HCT116 (cell line): ENCODE results near the gene ADAD2. TPM values are rescaled to one million over a fixed set of nuclear protein-coding genes. Genes with fewer than 3 reads are reported as not detected.

ENCODE experiments used
- ATAC-seq: fragments of 200-7000 bp; cut with Tn5 transposase; 2 replicates; pipeline ENCODE4 v1.9.1; 2020; ENCODE audit warnings: mild to moderate bottlenecking, moderate library complexity
- BruUV-seq: library from RNA; stranded (reverse); fragments of 400-500 nt; replicated peaks from 2 replicates; lab custom pipeline; 2021; lab: Mats Ljungman, UMichigan
- CTCF ChIA-PET: fragments of 300-600 bp; sonication (Branson Sonifier 250); formaldehyde crosslinking; loops from one replicate; lab custom pipeline; 2021; ENCODE audit warnings: antibody characterized with exemption; lab: Charles Lee
- POLR2A ChIA-PET: fragments of 300-600, 350-600 bp; sonication (Branson Sonifier 250); formaldehyde crosslinking; loops from one replicate; lab custom pipeline; 2021; ENCODE audit warnings: antibody characterized with exemption; lab: Charles Lee
- RAD21 ChIA-PET, 2 experiments: fragments of 300-600 bp; sonication (Branson Sonifier 250); formaldehyde crosslinking; loops; one replicate each; lab custom pipeline; 2023; ENCODE audit warnings: low total read pairs in 2 of 2; ENCODE audit not compliant: uncharacterized antibody in 2 of 2, unreplicated experiment in 2 of 2, low non-redundant PET in 1 of 2; lab: Charles Lee
- DNase-seq: peaks from one replicate; pipeline ENCODE4 v3.0.0-alpha.2; 2010; ENCODE audit warnings: low read depth, low spot score
- H2AFZ ChIP-seq: fragments of 200-600 bp; shearing (Covaris generic), sonication (generic); 2 replicates; pipeline ENCODE4 v1.6.1; 2017; ENCODE audit warnings: low read depth, mixed run types, mixed read lengths, antibody characterized with exemption, low read length; ENCODE audit not compliant: poor library complexity, severe bottlenecking
- H3K27ac ChIP-seq: 2 replicates; pipeline ENCODE4 v1.5.1; 2012; ENCODE audit warnings: low read depth, low read length
- H3K27me3 ChIP-seq: fragments of 200-600 bp; sonication (generic); 2 replicates; pipeline ENCODE4 v1.6.1; 2016; ENCODE audit warnings: mixed run types, low read length, mixed read lengths; ENCODE audit not compliant: insufficient read depth
- H3K36me3 ChIP-seq, 2 experiments: fragments of 200-500 bp in 1 of 2; fragments of 200-600 bp in 1 of 2; sonication (Bioruptor generic) in 1 of 2; sonication (generic) in 1 of 2; 2 replicates each; pipeline versions ENCODE4 v1.5.1 to v1.6.1; 2014 to 2016; ENCODE audit warnings: low read length in 2 of 2, inconsistent platforms in 1 of 2, mixed read lengths in 1 of 2, mixed run types in 1 of 2; ENCODE audit not compliant: insufficient read depth in 2 of 2, control insufficient read depth in 1 of 2
- H3K4me1 ChIP-seq, 2 experiments: fragments of 200-600 bp in 1 of 2; sonication (generic) in 1 of 2; 2 replicates each; pipeline versions ENCODE4 v1.5.1 to v1.6.1; 2012 to 2017; ENCODE audit warnings: low read length in 2 of 2, inconsistent platforms in 1 of 2, mild to moderate bottlenecking in 1 of 2, mixed read lengths in 1 of 2, mixed run types in 1 of 2, moderate library complexity in 1 of 2; ENCODE audit not compliant: insufficient read depth in 2 of 2, control insufficient read depth in 1 of 2
- H3K4me2 ChIP-seq: fragments of 200-600 bp; sonication (generic); 2 replicates; pipeline ENCODE4 v1.6.1; 2017; ENCODE audit warnings: mixed run types, low read length, mixed read lengths
- H3K4me3 ChIP-seq, 2 experiments: fragments of 200-600 bp in 1 of 2; sonication (generic) in 1 of 2; replicated peaks in 1 of 2; 2 replicates each; pipeline ENCODE4 v1.5.1; 2011 to 2016; ENCODE audit warnings: low read length in 2 of 2, control low read depth in 1 of 2, low read depth in 1 of 2, mild to moderate bottlenecking in 1 of 2, mixed read lengths in 1 of 2, mixed run types in 1 of 2
- H3K79me2 ChIP-seq: fragments of 200-600 bp; sonication (generic); 2 replicates; pipeline ENCODE4 v1.6.1; 2017; ENCODE audit warnings: mild to moderate bottlenecking, mixed run types, low read length, moderate library complexity, mixed read lengths; ENCODE audit not compliant: insufficient read depth
- H3K9ac ChIP-seq: fragments of 200-600 bp; sonication (generic); 2 replicates; pipeline ENCODE4 v1.6.1; 2016; ENCODE audit warnings: low read length, mixed read lengths
- H3K9me2 ChIP-seq: fragments of 200-600 bp; sonication (generic), shearing (Covaris generic); 2 replicates; pipeline ENCODE4 v1.6.1; 2017; ENCODE audit warnings: mixed run types, mild to moderate bottlenecking, moderate library complexity; ENCODE audit not compliant: insufficient read depth
- H3K9me3 ChIP-seq, 2 experiments: fragments of 200-500 bp in 1 of 2; fragments of 200-600 bp in 1 of 2; sonication (Bioruptor generic) in 1 of 2; sonication (generic) in 1 of 2; 2 replicates each; pipeline ENCODE4 v1.6.1; 2014 to 2017; ENCODE audit warnings: low read length in 2 of 2, mixed read lengths in 2 of 2, inconsistent platforms in 1 of 2, low read depth in 1 of 2, mild to moderate bottlenecking in 1 of 2, mixed run types in 1 of 2, moderate library complexity in 1 of 2; ENCODE audit not compliant: control insufficient read depth in 1 of 2, insufficient read depth in 1 of 2
- H4K20me1 ChIP-seq: fragments of 200-600 bp; sonication (generic), shearing (Covaris generic); 2 replicates; pipeline ENCODE4 v1.6.1; 2017; ENCODE audit warnings: mixed run types, mild to moderate bottlenecking, moderate library complexity; ENCODE audit not compliant: insufficient read depth
- ATF3 ChIP-seq: IDR thresholded peaks from 2 replicates; pipeline ENCODE4 v1.6.1; 2012
- CBX3 ChIP-seq: IDR thresholded peaks from 2 replicates; pipeline ENCODE4 v1.6.1; 2012; ENCODE audit warnings: low read depth
- CEBPB ChIP-seq: IDR thresholded peaks from 2 replicates; pipeline ENCODE4 v1.6.1; 2012; ENCODE audit warnings: low read depth
- CTCF ChIP-seq, 3 experiments: fragments of 200-600 bp in 1 of 3; sonication (generic) in 1 of 3; IDR thresholded peaks in 2 of 3; conservative IDR thresholded peaks in 1 of 3; 2 replicates each; pipeline ENCODE4 v1.5.1; 2012 to 2017; ENCODE audit warnings: low read depth in 2 of 3, low read length in 2 of 3, antibody characterized with exemption in 1 of 3, borderline replicate concordance in 1 of 3, control low read depth in 1 of 3, mild to moderate bottlenecking in 1 of 3, mixed read lengths in 1 of 3, mixed run types in 1 of 3, moderate library complexity in 1 of 3; ENCODE audit not compliant: insufficient read depth in 1 of 3
- EGR1 ChIP-seq: IDR thresholded peaks from 2 replicates; pipeline ENCODE4 v1.6.1; 2012; ENCODE audit warnings: low read depth
- EZH2 ChIP-seq: fragments of 200-600 bp; sonication (generic); IDR thresholded peaks from 2 replicates; pipeline ENCODE4 v1.6.1; 2017; ENCODE audit warnings: antibody characterized with exemption, mixed run types
- EZH2phosphoT487 ChIP-seq: fragments of 200-600 bp; IDR thresholded peaks from 2 replicates; pipeline ENCODE4 v1.6.1; 2018; ENCODE audit warnings: antibody characterized with exemption, borderline replicate concordance
- FOSL1 ChIP-seq: IDR thresholded peaks from 2 replicates; pipeline ENCODE4 v1.6.1; 2012; ENCODE audit warnings: low read depth
- POLR2A ChIP-seq: IDR thresholded peaks from 2 replicates; pipeline ENCODE4 v1.7.0; 2011; ENCODE audit warnings: borderline replicate concordance; ENCODE audit not compliant: insufficient read depth, insufficient read length; ENCODE audit errors: extremely low read depth
- POLR2AphosphoS5 ChIP-seq: IDR thresholded peaks from 2 replicates; pipeline ENCODE4 v1.6.1; 2011; ENCODE audit warnings: mild to moderate bottlenecking, low read depth, low read length, moderate library complexity
- RAD21 ChIP-seq: IDR thresholded peaks from 2 replicates; pipeline ENCODE4 v1.6.1; 2012; ENCODE audit warnings: low read depth, mild to moderate bottlenecking
- SIN3A ChIP-seq: IDR thresholded peaks from 2 replicates; pipeline ENCODE4 v1.6.1; 2012; ENCODE audit warnings: low read depth
- SRF ChIP-seq: IDR thresholded peaks from 2 replicates; pipeline ENCODE4 v1.6.1; 2012; ENCODE audit warnings: low read depth
- TCF7L2 ChIP-seq: IDR thresholded peaks from 2 replicates; pipeline ENCODE4 v1.7.0; 2011; ENCODE audit warnings: borderline replicate concordance, inconsistent platforms; ENCODE audit not compliant: insufficient read depth, insufficient read length; ENCODE audit errors: extremely low read depth
- YY1 ChIP-seq: IDR thresholded peaks from 2 replicates; pipeline ENCODE4 v1.6.1; 2011; ENCODE audit warnings: low read length, low read depth, moderate library complexity, mild to moderate bottlenecking; ENCODE audit not compliant: insufficient replicate concordance; ENCODE audit errors: extremely low read depth
- ZBTB33 ChIP-seq: IDR thresholded peaks from 2 replicates; pipeline ENCODE4 v1.6.1; 2011; ENCODE audit warnings: mild to moderate bottlenecking, low read length, moderate library complexity; ENCODE audit not compliant: insufficient replicate concordance; ENCODE audit errors: extremely low read depth
- ZFX ChIP-seq: fragments of 450-650 bp; IDR thresholded peaks from 2 replicates; pipeline ENCODE4 v1.6.1; 2017
- ZNF274 ChIP-seq: fragments of 200-500 bp; sonication (Bioruptor generic); IDR thresholded peaks from 2 replicates; pipeline ENCODE4 v1.6.1; 2014; ENCODE audit warnings: mild to moderate bottlenecking, low read depth, low read length, inconsistent platforms
- intact Hi-C: fragments of 100-400 bp; cut with micrococcal nuclease; formaldehyde crosslinking; loops from 2 replicates; pipeline ENCODE4 v1.10.0; 2022
- total RNA-seq: library from RNA; stranded (reverse); gene quantifications from one replicate; pipeline ENCODE4 v1.2.1, GENCODE V29; 2021; ENCODE audit not compliant: unreplicated experiment
- TF ChIP-seq, protein P1 (sequence below): IDR thresholded peaks from 2 replicates; pipeline ENCODE4 v1.6.1; 2012; ENCODE audit warnings: low read depth
- TF ChIP-seq, protein P2 (sequence below): IDR thresholded peaks from 2 replicates; pipeline ENCODE4 v1.6.1; 2012

Gene ADAD2
- total RNA-seq, 1 experiment from 2014 or later, result not detected

DNA sequence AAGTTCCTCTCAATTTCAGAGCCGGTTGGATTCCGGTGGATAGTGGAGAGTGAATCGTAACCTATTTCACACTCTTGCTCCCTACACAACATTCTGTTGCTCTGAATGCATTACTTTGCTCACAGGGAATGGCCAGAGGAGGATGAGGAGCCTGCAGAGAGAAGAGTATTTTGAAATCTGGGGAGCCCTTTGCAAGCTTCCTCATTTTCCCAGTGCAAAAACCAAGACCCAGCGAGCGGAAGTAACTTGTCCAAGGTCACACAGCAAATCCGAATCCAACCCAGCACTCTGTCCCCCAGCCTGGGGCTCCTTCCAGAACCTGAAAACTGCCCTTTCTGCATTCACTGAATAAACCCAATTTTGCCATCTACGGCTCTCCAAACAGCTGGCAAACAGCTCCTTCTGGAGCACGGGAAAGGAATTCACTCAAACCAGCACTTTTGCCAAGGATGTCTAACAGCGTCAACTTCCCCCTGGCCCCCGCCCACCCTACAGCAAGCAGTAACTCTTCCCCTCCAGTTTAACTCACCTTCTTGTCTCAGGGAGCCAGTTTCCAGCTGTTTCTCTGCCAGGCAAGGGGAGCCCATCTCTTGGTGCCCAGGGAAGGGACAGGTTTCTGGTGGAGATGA lies 48.3 kb downstream of the ADAD2 start:
- ChIA-PET CTCF (no interaction called here), RAD21 (no interaction called here), POLR2A (no interaction called here)
- Histone ChIP-seq H2AFZ (no peak overlapping the region), H3K9ac (no peak overlapping the region), H3K9me2 (no peaks in the 10 kb centered on the region), H3K27me3 (peaks cover 28% of the 10 kb centered on the region; the same call in 1 of the 2 replicates), H3K27ac (no peak overlapping the region), H3K4me2 (no peak overlapping the region), H3K4me1 (no peaks in the 10 kb centered on the region), H4K20me1 (no peaks in the 10 kb centered on the region), H3K36me3 (no peaks in the 10 kb centered on the region), H3K79me2 (no peaks in the 10 kb centered on the region), H3K9me3 (no peaks in the 10 kb centered on the region), H3K4me3 (no peak overlapping the region)
- no peak for DNase-seq
- no peak for TF ChIP-seq SRF
- TF ChIP-seq CEBPB, result no peak
- no peak for TF ChIP-seq ATF3
- TF ChIP-seq, protein P1, sequence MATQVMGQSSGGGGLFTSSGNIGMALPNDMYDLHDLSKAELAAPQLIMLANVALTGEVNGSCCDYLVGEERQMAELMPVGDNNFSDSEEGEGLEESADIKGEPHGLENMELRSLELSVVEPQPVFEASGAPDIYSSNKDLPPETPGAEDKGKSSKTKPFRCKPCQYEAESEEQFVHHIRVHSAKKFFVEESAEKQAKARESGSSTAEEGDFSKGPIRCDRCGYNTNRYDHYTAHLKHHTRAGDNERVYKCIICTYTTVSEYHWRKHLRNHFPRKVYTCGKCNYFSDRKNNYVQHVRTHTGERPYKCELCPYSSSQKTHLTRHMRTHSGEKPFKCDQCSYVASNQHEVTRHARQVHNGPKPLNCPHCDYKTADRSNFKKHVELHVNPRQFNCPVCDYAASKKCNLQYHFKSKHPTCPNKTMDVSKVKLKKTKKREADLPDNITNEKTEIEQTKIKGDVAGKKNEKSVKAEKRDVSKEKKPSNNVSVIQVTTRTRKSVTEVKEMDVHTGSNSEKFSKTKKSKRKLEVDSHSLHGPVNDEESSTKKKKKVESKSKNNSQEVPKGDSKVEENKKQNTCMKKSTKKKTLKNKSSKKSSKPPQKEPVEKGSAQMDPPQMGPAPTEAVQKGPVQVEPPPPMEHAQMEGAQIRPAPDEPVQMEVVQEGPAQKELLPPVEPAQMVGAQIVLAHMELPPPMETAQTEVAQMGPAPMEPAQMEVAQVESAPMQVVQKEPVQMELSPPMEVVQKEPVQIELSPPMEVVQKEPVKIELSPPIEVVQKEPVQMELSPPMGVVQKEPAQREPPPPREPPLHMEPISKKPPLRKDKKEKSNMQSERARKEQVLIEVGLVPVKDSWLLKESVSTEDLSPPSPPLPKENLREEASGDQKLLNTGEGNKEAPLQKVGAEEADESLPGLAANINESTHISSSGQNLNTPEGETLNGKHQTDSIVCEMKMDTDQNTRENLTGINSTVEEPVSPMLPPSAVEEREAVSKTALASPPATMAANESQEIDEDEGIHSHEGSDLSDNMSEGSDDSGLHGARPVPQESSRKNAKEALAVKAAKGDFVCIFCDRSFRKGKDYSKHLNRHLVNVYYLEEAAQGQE, result no peak
- TF ChIP-seq POLR2AphosphoS5, result no peak
- no peak for TF ChIP-seq EZH2
- TF ChIP-seq EGR1, result no peak
- TF ChIP-seq POLR2A, result no peak
- TF ChIP-seq EZH2phosphoT487, result no peak
- no peak for TF ChIP-seq CBX3
- TF ChIP-seq YY1, result no peak
- TF ChIP-seq CTCF (IDR thresholded peaks at IDR 0.05 in 2 of 3, conservative IDR thresholded peaks at IDR 0.05 in 1 of 3; ENCODE audit: borderline replicate concordance in 1 of 3, insufficient read depth in 1 of 3, low read depth in 2 of 3, low read length in 2 of 3), result no peak
- TF ChIP-seq TCF7L2, result no peak
- TF ChIP-seq ZBTB33, result no peak
- TF ChIP-seq RAD21, result no peak; the same call in 1 of the 2 replicates
- TF ChIP-seq, protein P2, sequence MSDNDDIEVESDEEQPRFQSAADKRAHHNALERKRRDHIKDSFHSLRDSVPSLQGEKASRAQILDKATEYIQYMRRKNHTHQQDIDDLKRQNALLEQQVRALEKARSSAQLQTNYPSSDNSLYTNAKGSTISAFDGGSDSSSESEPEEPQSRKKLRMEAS, result no peak
- TF ChIP-seq ZFX, result no peak
- no peak for TF ChIP-seq ZNF274
- no peak for TF ChIP-seq FOSL1
- no peak for TF ChIP-seq SIN3A
- ATAC-seq, result no peak
- no TSS peak for BruUV-seq
- intact Hi-C loops, result no loop called here
